Progenitor cell of endocrine pancreas (in vitro differentiated cells): ENCODE data around the gene GABRG1. TPM values are rescaled to one million over a fixed set of nuclear protein-coding genes. Genes with fewer than 3 reads are reported as not detected.

ENCODE experiments used
- DNase-seq: peaks from one replicate; pipeline ENCODE4 v3.0.0; 2021; ENCODE audit warnings: low spot score; ENCODE audit not compliant: unreplicated experiment
- H3K27ac Mint-ChIP-seq: 2 replicates; pipeline ENCODE4 v1.8.0; 2021; ENCODE audit warnings: mild to moderate bottlenecking, moderate library complexity, mixed read lengths
- H3K27me3 Mint-ChIP-seq: 2 replicates; pipeline ENCODE4 v1.8.0; 2021; ENCODE audit warnings: mixed read lengths
- H3K36me3 Mint-ChIP-seq: 2 replicates; pipeline ENCODE4 v1.8.0; 2022; ENCODE audit warnings: mixed read lengths; ENCODE audit not compliant: insufficient read depth
- H3K4me1 Mint-ChIP-seq: 2 replicates; pipeline ENCODE4 v1.8.0; 2021; ENCODE audit warnings: low read depth, mixed read lengths
- H3K4me3 Mint-ChIP-seq: 2 replicates; pipeline ENCODE4 v1.8.0; 2021; ENCODE audit warnings: low read depth, mild to moderate bottlenecking, moderate library complexity, mixed read lengths
- H3K9me3 Mint-ChIP-seq: 2 replicates; pipeline ENCODE4 v1.8.0; 2021; ENCODE audit warnings: low read depth, mixed read lengths
- CTCF ChIP-seq: fragments of 200-600 bp; sonication (generic); IDR thresholded peaks from one replicate; pipeline ENCODE4 v1.5.0; 2021; ENCODE audit warnings: antibody characterized with exemption, mild to moderate bottlenecking; ENCODE audit not compliant: unreplicated experiment
- long read RNA-seq: library from polyadenylated mRNA; unstranded; transcript quantifications from one replicate; pipeline ENCODE4 v2.0.0, GENCODE V29; 2020
- total RNA-seq: library from RNA; stranded (reverse); gene quantifications from 2 replicates; pipeline ENCODE4 v1.2.1, GENCODE V29; 2021

The GABRG1 gene
- not detected in 2 replicates for total RNA-seq
- long read RNA-seq, result 0 reads

DNA sequence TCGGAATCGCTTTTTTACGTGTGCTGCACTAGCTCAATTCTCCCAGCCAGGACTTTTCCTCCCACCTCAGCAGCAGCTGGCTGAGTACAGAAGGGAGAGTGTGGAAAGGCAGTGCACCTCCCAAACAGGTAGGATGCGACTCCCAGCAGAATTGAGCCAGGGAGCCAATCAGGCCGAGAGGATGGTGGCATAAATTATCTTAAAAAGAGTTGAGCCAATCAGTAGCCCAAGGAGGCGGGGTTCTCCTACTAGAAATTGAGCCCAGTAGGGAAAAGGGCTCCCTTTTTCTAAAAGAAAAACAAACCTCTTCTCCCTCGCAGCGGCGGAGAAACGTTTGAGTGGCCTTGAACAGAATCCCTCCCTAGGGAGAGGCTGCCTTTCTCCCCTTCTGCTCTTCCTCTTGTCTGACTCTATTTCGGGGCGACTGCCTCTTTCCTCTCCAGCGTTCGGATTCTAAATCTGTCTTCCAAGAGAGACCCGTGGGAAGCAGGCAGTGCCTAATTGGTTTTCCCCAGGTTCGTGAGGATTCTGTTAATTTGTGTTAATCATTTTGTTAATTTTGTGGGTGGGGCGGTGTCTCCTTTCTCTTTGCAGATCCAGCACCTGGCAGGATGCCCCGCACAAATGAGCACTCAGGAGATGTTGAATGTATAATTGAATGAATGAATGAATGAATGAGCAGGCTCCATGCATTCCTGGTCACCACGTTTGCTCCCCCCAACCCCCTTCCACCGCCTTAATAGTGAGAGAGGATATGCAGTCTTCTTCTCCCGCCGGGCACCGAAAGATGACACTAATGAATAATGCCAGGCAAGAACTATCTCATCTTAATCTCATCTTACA lies at the start of gene GABRG1:
Gene GABRG1 (minus strand): TSS at position 142 of the 843 bp plus-strand sequence. CDS start 141 bp downstream, at position 1.
- Mint-ChIP-seq H3K4me1 (peaks cover 2% of the 10 kb centered on the region), H3K36me3 (no peaks in the 10 kb centered on the region), H3K27ac (no peak within 1 kb of the TSS), H3K9me3 (no peaks in the 10 kb centered on the region), H3K4me3 (peak within 1 kb of the TSS; percentile 33), H3K27me3 (peaks cover 51% of the 10 kb centered on the region)
- TF ChIP-seq CTCF, result no peak
- DNase-seq, result no peak

DNA sequence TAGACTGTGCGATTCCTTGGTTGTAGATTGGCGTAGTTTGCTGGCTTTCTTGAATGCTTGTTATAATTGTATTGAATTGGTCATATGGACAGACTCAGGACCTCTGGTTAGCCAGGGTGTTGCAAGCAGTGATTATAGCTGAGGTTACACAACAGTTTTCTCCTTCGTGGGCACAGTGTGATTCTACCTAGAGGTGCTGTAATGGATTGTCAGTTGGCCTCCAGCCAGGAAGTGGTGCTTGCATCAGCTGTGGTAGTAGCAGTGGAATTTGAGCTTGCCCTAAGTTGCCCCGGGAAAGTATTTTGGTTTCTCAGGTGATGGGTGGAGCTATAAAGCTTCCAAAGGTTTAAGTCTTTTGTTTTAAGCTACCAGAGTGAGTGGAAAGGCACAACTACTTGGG lies 23.1 kb upstream of the GABRG1 start:
- Mint-ChIP-seq H3K27ac (no peak overlapping the region), H3K27me3 (no peaks in the 10 kb centered on the region), H3K9me3 (peaks cover 24% of the 10 kb centered on the region), H3K4me3 (no peak overlapping the region), H3K4me1 (peaks cover 5% of the 10 kb centered on the region), H3K36me3 (no peaks in the 10 kb centered on the region)
- no peak for TF ChIP-seq CTCF
- no peak for DNase-seq

- no peak for TF ChIP-seq CTCF
Measured at GRCh38 chr4:46131498-46132057, 7.7 kb upstream of the GABRG1 start.

DNA sequence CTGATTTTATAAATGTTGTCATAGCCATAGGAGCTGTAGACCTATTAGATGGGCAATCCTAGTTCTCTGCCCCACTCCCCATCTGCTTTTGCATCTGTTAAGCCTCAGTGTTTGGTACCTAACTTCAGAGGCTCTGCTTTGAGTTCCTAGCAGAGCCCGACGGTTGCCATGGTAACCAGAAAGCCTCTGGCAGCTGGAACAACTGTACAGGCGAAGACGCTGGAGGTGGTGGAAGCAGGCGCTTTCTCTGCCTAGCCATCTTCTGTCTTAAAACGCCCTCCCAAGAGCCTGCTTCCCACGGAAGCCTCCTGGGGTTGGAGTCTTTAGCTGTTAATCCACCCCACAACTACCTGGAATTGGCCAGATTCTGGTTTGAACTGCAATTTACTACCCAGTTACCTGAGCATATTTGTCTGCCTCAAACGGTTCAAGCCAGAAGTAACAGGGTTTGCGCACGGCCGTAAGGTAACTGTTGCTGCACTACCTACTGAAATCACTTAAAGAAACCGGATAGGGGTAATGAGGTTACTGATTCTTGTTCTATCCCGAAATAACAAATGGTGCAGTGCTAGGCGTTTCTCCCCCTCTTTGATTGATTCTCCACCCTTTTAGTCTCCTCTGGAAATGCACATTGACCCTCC lies 1.0 kb upstream of the GABRG1 start:
- no peak for DNase-seq
- no peak for TF ChIP-seq CTCF
- Mint-ChIP-seq H3K9me3 (no peaks in the 10 kb centered on the region), H3K27me3 (peaks cover 51% of the 10 kb centered on the region), H3K4me3 (no peak overlapping the region), H3K27ac (no peak overlapping the region), H3K4me1 (peaks cover 2% of the 10 kb centered on the region), H3K36me3 (no peaks in the 10 kb centered on the region)

More at GRCh38 chr4:46131498-46132057, 7.7 kb upstream of the GABRG1 start:
- DNase-seq, result no peak
- no peaks in the 10 kb centered on the region for H3K36me3 Mint-ChIP-seq
- H3K4me1 Mint-ChIP-seq, result no peaks in the 10 kb centered on the region
- H3K9me3 Mint-ChIP-seq, result no peaks in the 10 kb centered on the region
- H3K4me3 Mint-ChIP-seq, result no peak overlapping the region
- peaks cover 15% of the 10 kb centered on the region for H3K27me3 Mint-ChIP-seq
- no peak overlapping the region for H3K27ac Mint-ChIP-seq

GRCh38 chr4:46081674-46082073 lies 42.2 kb downstream of the GABRG1 start:
- Mint-ChIP-seq H3K27me3 (no peaks in the 10 kb centered on the region), H3K36me3 (no peaks in the 10 kb centered on the region), H3K9me3 (no peaks in the 10 kb centered on the region), H3K4me1 (no peaks in the 10 kb centered on the region), H3K4me3 (no peak overlapping the region), H3K27ac (no peak overlapping the region)
- DNase-seq, result no peak
- no peak for TF ChIP-seq CTCF
